ENCODE results near the gene PLCE1.
"Not testable (repeated sequence)": the region's sequence is repeated elsewhere in the genome, so short reads cannot be mapped to it uniquely, and the experiment has no call there.

Gene PLCE1

GRCh38 chr10:93993782-93994437 lies at the start of gene PLCE1:
PLCE1 (plus strand) TSS chr10:93993931; CDS start chr10:94031047, 37,116 bp downstream.
- DNase-seq: peak; percentile 69

GRCh38 chr10:93945819-93946218 lies 47.9 kb upstream of the PLCE1 start:
- no peak for DNase-seq

GRCh38 chr10:93947055-93947454 lies 46.7 kb upstream of the PLCE1 start:
- no peak for DNase-seq

GRCh38 chr10:93947524-93947923 lies 46.2 kb upstream of the PLCE1 start:
- no peak for DNase-seq

GRCh38 chr10:93951905-93952304 lies 41.8 kb upstream of the PLCE1 start:
- DNase-seq: no peak

- no peak for DNase-seq
Observed at GRCh38 chr10:93954299-93954698, 39.4 kb upstream of the PLCE1 start.

GRCh38 chr10:93954726-93955363 lies 38.9 kb upstream of the PLCE1 start:
- DNase-seq: no peak

- DNase-seq: no peak
Observed at GRCh38 chr10:93958834-93959233, 34.9 kb upstream of the PLCE1 start.

GRCh38 chr10:93960988-93961387 lies 32.7 kb upstream of the PLCE1 start:
- not testable (repeated sequence) for DNase-seq

- DNase-seq: no peak
Observed at GRCh38 chr10:93962973-93963372, 30.8 kb upstream of the PLCE1 start.

- no peak for DNase-seq
Observed at GRCh38 chr10:93963434-93963833, 30.3 kb upstream of the PLCE1 start.

GRCh38 chr10:93965911-93966310 lies 27.8 kb upstream of the PLCE1 start:
- no peak for DNase-seq

- DNase-seq: no peak
Observed at GRCh38 chr10:93967756-93968155, 26.0 kb upstream of the PLCE1 start.

- DNase-seq: no peak
Observed at GRCh38 chr10:93968540-93968945, 25.2 kb upstream of the PLCE1 start.

GRCh38 chr10:93970433-93971010 lies 23.2 kb upstream of the PLCE1 start:
- not testable (repeated sequence) for DNase-seq

- DNase-seq: no peak
Observed at GRCh38 chr10:93973748-93974445, 19.8 kb upstream of the PLCE1 start.

- DNase-seq: no peak
Observed at GRCh38 chr10:93977442-93977841, 16.3 kb upstream of the PLCE1 start.

GRCh38 chr10:93980486-93980885 lies 13.2 kb upstream of the PLCE1 start:
- DNase-seq: no peak

- no peak for DNase-seq
Observed at GRCh38 chr10:93991114-93991513, 2.6 kb upstream of the PLCE1 start.

- no peak for DNase-seq
Observed at GRCh38 chr10:93991596-93992284, 2.0 kb upstream of the PLCE1 start.

GRCh38 chr10:93992400-93993030 lies 1.2 kb upstream of the PLCE1 start:
- no peak for DNase-seq

- no peak for DNase-seq
Observed at GRCh38 chr10:93993414-93993781, 333 bp upstream of the PLCE1 start.

- DNase-seq: no peak
Observed at GRCh38 chr10:93994438-93994801, 689 bp downstream of the PLCE1 start.

All from NCI-H510A treated with DMSO at 0.1 percent for 48 hours (cell line).